IMR-90 (cell line): ENCODE measurements around the gene FRAS1. TPM values are rescaled to one million over a fixed set of nuclear protein-coding genes. Genes with fewer than 3 reads are reported as not detected.

Experiments
- ATAC-seq: fragments of 200-7000 bp; cut with Tn5 transposase; 2 replicates; pipeline ENCODE4 v1.9.1; 2020; ENCODE audit warnings: low read depth, mild to moderate bottlenecking, moderate library complexity
- Bru-seq: library from RNA; stranded (reverse); fragments of 400-500 nt; gene quantifications from one replicate; lab custom pipeline; 2021; lab: Mats Ljungman, UMichigan
- BruChase-seq, 2 experiments: library from RNA; stranded (reverse); fragments of 400-500 nt; gene quantifications; one replicate each; lab custom pipeline; 2021; lab: Mats Ljungman, UMichigan
- BruUV-seq: library from RNA; stranded (reverse); fragments of 400-500 nt; replicated peaks from 2 replicates; lab custom pipeline; 2021; lab: Mats Ljungman, UMichigan
- CTCF ChIA-PET: fragments of 300-600 bp; formaldehyde crosslinking; extraction: SDS; loops from one replicate; lab custom pipeline; 2021; ENCODE audit warnings: antibody characterized with exemption; lab: Yijun Ruan, JAX
- POLR2A ChIA-PET: fragments of 300-600 bp; sonication (Branson Sonifier 250); formaldehyde crosslinking; loops from one replicate; lab custom pipeline; 2022; ENCODE audit warnings: antibody characterized with exemption; ENCODE audit not compliant: unreplicated experiment; lab: Charles Lee
- DNase-seq: peaks from one replicate; pipeline ENCODE4 v3.0.0; 2013
- H2AFZ ChIP-seq: replicated peaks from 2 replicates; pipeline ENCODE3; 2013; ENCODE audit warnings: low read length, mild to moderate bottlenecking; ENCODE audit not compliant: poor library complexity
- H2AK5ac ChIP-seq: 2 replicates; pipeline ENCODE4 v1.6.1; 2013; ENCODE audit warnings: low read depth, low read length, inconsistent platforms
- H2AK9ac ChIP-seq: replicated peaks from 2 replicates; pipeline ENCODE3; 2013; ENCODE audit warnings: mild to moderate bottlenecking, low read depth, low read length, moderate library complexity; ENCODE audit not compliant: poor library complexity
- H2BK120ac ChIP-seq: 2 replicates; pipeline ENCODE4 v1.6.1; 2013; ENCODE audit warnings: low read depth, low read length, inconsistent platforms
- H2BK15ac ChIP-seq: 3 replicates; pipeline ENCODE4 v1.6.1; 2013; ENCODE audit warnings: low read depth, low read length, inconsistent platforms
- H2BK20ac ChIP-seq: 2 replicates; pipeline ENCODE4 v1.6.1; 2013; ENCODE audit warnings: low read depth, mild to moderate bottlenecking, inconsistent platforms, low read length, moderate library complexity
- H2BK5ac ChIP-seq: 2 replicates; pipeline ENCODE4 v1.6.1; 2013; ENCODE audit warnings: mild to moderate bottlenecking, low read depth, low read length, inconsistent platforms; ENCODE audit not compliant: poor library complexity, severe bottlenecking
- H3K14ac ChIP-seq: replicated peaks from 2 replicates; pipeline ENCODE4 v1.6.1; 2013; ENCODE audit warnings: low read depth, low read length, inconsistent platforms
- H3K18ac ChIP-seq: 2 replicates; pipeline ENCODE4 v1.6.1; 2013; ENCODE audit warnings: low read depth, low read length, control low read depth
- H3K23ac ChIP-seq: 2 replicates; pipeline ENCODE4 v1.6.1; 2013; ENCODE audit warnings: low read depth, low read length, inconsistent platforms
- H3K27ac ChIP-seq: 2 replicates; pipeline ENCODE4 v1.5.1; 2013; ENCODE audit warnings: mild to moderate bottlenecking, control low read depth, low read length; ENCODE audit not compliant: insufficient read depth
- H3K27me3 ChIP-seq: 2 replicates; pipeline ENCODE4 v1.6.1; 2013; ENCODE audit warnings: low read length; ENCODE audit not compliant: control insufficient read depth, insufficient read depth
- H3K36me3 ChIP-seq: 2 replicates; pipeline ENCODE4 v1.6.1; 2013; ENCODE audit warnings: low read length, mixed read lengths; ENCODE audit not compliant: control insufficient read depth, insufficient read depth
- H3K4ac ChIP-seq: 2 replicates; pipeline ENCODE4 v1.6.1; 2013; ENCODE audit warnings: low read depth, low read length, inconsistent platforms
- H3K4me1 ChIP-seq: 2 replicates; pipeline ENCODE4 v1.6.1; 2013; ENCODE audit warnings: low read length, mixed read lengths; ENCODE audit not compliant: control insufficient read depth, insufficient read depth
- H3K4me2 ChIP-seq: 2 replicates; pipeline ENCODE4 v1.6.1; 2013; ENCODE audit warnings: low read depth, mild to moderate bottlenecking, control low read depth, low read length, moderate library complexity
- H3K4me3 ChIP-seq: 2 replicates; pipeline ENCODE4 v1.5.1; 2013; ENCODE audit warnings: low read depth, mild to moderate bottlenecking, control low read depth, low read length, moderate library complexity; ENCODE audit not compliant: insufficient read depth
- H3K56ac ChIP-seq: 2 replicates; pipeline ENCODE4 v1.6.1; 2013; ENCODE audit warnings: low read length, inconsistent platforms; ENCODE audit not compliant: insufficient read depth; ENCODE audit errors: extremely low read depth
- H3K79me1 ChIP-seq, 2 experiments: 2 replicates each; pipeline ENCODE4 v1.6.1; 2013; ENCODE audit warnings: low read length in 2 of 2, inconsistent platforms in 1 of 2, low read depth in 1 of 2
- H3K9ac ChIP-seq: 2 replicates; pipeline ENCODE4 v1.6.1; 2013; ENCODE audit warnings: low read depth, low read length, control low read depth
- H3K9me1 ChIP-seq: 2 replicates; pipeline ENCODE4 v1.6.1; 2013; ENCODE audit warnings: low read length, inconsistent platforms; ENCODE audit not compliant: insufficient read depth
- H3K9me3 ChIP-seq: 2 replicates; pipeline ENCODE4 v1.6.1; 2013; ENCODE audit warnings: low read length; ENCODE audit not compliant: control insufficient read depth, insufficient read depth
- H4K20me1 ChIP-seq: 2 replicates; pipeline ENCODE4 v1.6.1; 2013; ENCODE audit warnings: low read length, inconsistent platforms; ENCODE audit not compliant: insufficient read depth
- H4K5ac ChIP-seq: 2 replicates; pipeline ENCODE4 v1.6.1; 2013; ENCODE audit warnings: mild to moderate bottlenecking, low read depth, low read length, control low read depth
- H4K8ac ChIP-seq, 2 experiments: 2 replicates each; pipeline ENCODE4 v1.6.1; 2013; ENCODE audit warnings: low read depth in 2 of 2, low read length in 2 of 2, control low read depth in 1 of 2, inconsistent platforms in 1 of 2
- H4K91ac ChIP-seq: 2 replicates; pipeline ENCODE4 v1.6.1; 2013; ENCODE audit warnings: low read depth, low read length, inconsistent platforms; ENCODE audit not compliant: insufficient read depth
- BHLHE40 ChIP-seq: fragments of 150-350 bp; IDR thresholded peaks from 2 replicates; pipeline ENCODE4 v1.6.1; 2016; ENCODE audit warnings: mild to moderate bottlenecking, low read depth, low read length
- CEBPB ChIP-seq: IDR thresholded peaks from 2 replicates; pipeline ENCODE4 v1.6.1; 2012; ENCODE audit warnings: low read depth, low read length, improper control_type of control experiment
- CHD1 ChIP-seq: IDR thresholded peaks from 2 replicates; pipeline ENCODE4 v1.6.1; 2012; ENCODE audit warnings: low read depth, low read length, improper control_type of control experiment
- CTCF ChIP-seq: conservative IDR thresholded peaks from 2 replicates; pipeline ENCODE4 v1.5.1; 2012; ENCODE audit warnings: mild to moderate bottlenecking, low read depth, low read length, improper control_type of control experiment
- ELK1 ChIP-seq: fragments of 150-350 bp; IDR thresholded peaks from 2 replicates; pipeline ENCODE4 v1.6.1; 2016; ENCODE audit warnings: low read depth, mild to moderate bottlenecking, low read length, moderate library complexity, borderline replicate concordance
- MAFK ChIP-seq: IDR thresholded peaks from 2 replicates; pipeline ENCODE4 v1.6.1; 2012; ENCODE audit warnings: low read depth, low read length, improper control_type of control experiment
- MAZ ChIP-seq: IDR thresholded peaks from 2 replicates; pipeline ENCODE4 v1.6.1; 2012; ENCODE audit warnings: low read depth, mild to moderate bottlenecking, low read length, improper control_type of control experiment, moderate library complexity, borderline replicate concordance
- MXI1 ChIP-seq: IDR thresholded peaks from 2 replicates; pipeline ENCODE4 v1.6.1; 2012; ENCODE audit warnings: low read depth, mild to moderate bottlenecking, low read length, moderate library complexity, borderline replicate concordance
- NFE2L2 ChIP-seq: fragments of 150-350 bp; IDR thresholded peaks from 2 replicates; pipeline ENCODE4 v1.6.1; 2016; ENCODE audit warnings: low read depth, mild to moderate bottlenecking, low read length
- POLR2A ChIP-seq: IDR thresholded peaks from 2 replicates; pipeline ENCODE4 v1.6.1; 2012; ENCODE audit warnings: mild to moderate bottlenecking, low read depth, low read length
- RAD21 ChIP-seq: IDR thresholded peaks from 2 replicates; pipeline ENCODE4 v1.6.1; 2012; ENCODE audit warnings: low read length, improper control_type of control experiment
- RCOR1 ChIP-seq: IDR thresholded peaks from 2 replicates; pipeline ENCODE4 v1.6.1; 2012; ENCODE audit warnings: mild to moderate bottlenecking, low read length, improper control_type of control experiment; ENCODE audit not compliant: insufficient replicate concordance
- RFX5 ChIP-seq: IDR thresholded peaks from 2 replicates; pipeline ENCODE4 v1.8.0; 2012; ENCODE audit warnings: low read depth, mild to moderate bottlenecking, low read length, moderate library complexity
- SMC3 ChIP-seq: fragments of 150-350 bp; IDR thresholded peaks from 2 replicates; pipeline ENCODE4 v1.6.1; 2016; ENCODE audit warnings: low read depth, mild to moderate bottlenecking, antibody characterized with exemption, low read length, moderate library complexity
- USF2 ChIP-seq: fragments of 150-350 bp; IDR thresholded peaks from 2 replicates; pipeline ENCODE4 v1.6.1; 2017; ENCODE audit warnings: mild to moderate bottlenecking, antibody characterized with exemption, low read length, low read depth
- WGBS, 2 experiments: methylation state at CpG; one replicate each; pipeline versions ENCODE4 v1.1.5 to v1.1.7; 2013; ENCODE audit warnings: missing lambda C conversion rate in 2 of 2; ENCODE audit not compliant: insufficient read length in 1 of 2; ENCODE audit errors: extremely low coverage in 2 of 2; 5-methylcytosine and 5-hydroxymethylcytosine counted together
- dilution Hi-C: fragments of 300-500 bp; cut with HindIII; formaldehyde crosslinking; loops from one replicate; pipeline ENCODE4 v1.14.3; 2018; ENCODE audit warnings: low sequenced_read_pairs; ENCODE audit not compliant: unreplicated experiment
- in situ Hi-C: fragments of 300-500 bp; cut with MboI; formaldehyde crosslinking; loops from 3 replicates; pipeline ENCODE4 v1.14.3; 2019; ENCODE audit warnings: low sequenced_read_pairs, inconsistent platforms, mixed read lengths
- intact Hi-C: fragments of 100-400 bp; cut with micrococcal nuclease; formaldehyde crosslinking; loops from 2 replicates; pipeline ENCODE4 v1.10.0; 2022
- long read RNA-seq: library from polyadenylated mRNA; unstranded; transcript quantifications from one replicate; pipeline ENCODE4 v2.0.0, GENCODE V29; 2021; ENCODE audit not compliant: unreplicated experiment
- polyA plus RNA-seq, 3 experiments: library from polyadenylated mRNA; depleted of rRNA; stranded (reverse); fragments of >200 nt; gene quantifications; 2 replicates each; pipeline ENCODE4 v1.2.3, GENCODE V29; 2012; ENCODE audit warnings: low replicate concordance in 1 of 3
- total RNA-seq: library from RNA; depleted of rRNA; stranded (reverse); fragments of >200 nt; gene quantifications from 2 replicates; pipeline ENCODE4 v1.2.3, GENCODE V29; 2012; rRNA removed

The FRAS1 gene
- under 0.01 TPM in 2 replicates for total RNA-seq
- 0.01 and 0.03 TPM in 2 replicates for polyA plus RNA-seq (2012; rRNA removed)
- 0.03 TPM in 1 of 2 replicates, not detected in the other for polyA plus RNA-seq (2012; cell fraction: cytosol; rRNA removed)
- polyA plus RNA-seq (2012; cell fraction: nucleus; rRNA removed; ENCODE audit: low replicate concordance) = 0.02 and 0.03 TPM in 2 replicates
- percentile 10 among the genes with signal in this experiment for Bru-seq, nascent RNA
- BruChase-seq, experiment 1, labeled RNA remaining after a 6-hour chase = percentile 7 among the genes with signal in this experiment
- percentile 12 among the genes with signal in this experiment for BruChase-seq, experiment 2, labeled RNA remaining after a 2-hour chase
- long read RNA-seq = 0 reads

GRCh38 chr4:78057135-78057599 lies at the start of gene FRAS1:
FRAS1 (plus strand) TSS chr4:78057323; CDS start chr4:78058010, 687 bp downstream.
- intact Hi-C loops = loop anchor here (5.0 kb wide), 2 partner anchors 455 to 805 kb away; no protein-coding TSS in a partner anchor
- ATAC-seq = peak; percentile 61
- TF ChIP-seq NFE2L2 = no peak
- TF ChIP-seq USF2 = no peak
- no peak for TF ChIP-seq RFX5
- TF ChIP-seq MAZ = no peak
- no peak for TF ChIP-seq RAD21
- no peak for TF ChIP-seq SMC3
- TF ChIP-seq MXI1 = no peak
- no peak for TF ChIP-seq BHLHE40
- TF ChIP-seq CEBPB = no peak
- no peak for TF ChIP-seq RCOR1
- TF ChIP-seq ELK1 = no peak
- no peak for TF ChIP-seq CTCF
- TF ChIP-seq MAFK = no peak
- TF ChIP-seq CHD1 = no peak
- TF ChIP-seq POLR2A = no peak

More at GRCh38 chr4:78057135-78057599, at the start of gene FRAS1:
- no peaks in the 10 kb centered on the region; the same call in 1 of the 2 replicates for H4K20me1 ChIP-seq
- no TSS peak for BruUV-seq
- peaks cover 46% of the 10 kb centered on the region for H3K27me3 ChIP-seq
- H3K9me1 ChIP-seq = no peaks in the 10 kb centered on the region
- peak within 1 kb of the TSS; percentile 97 for H3K4me2 ChIP-seq
- ChIA-PET CTCF (no interaction called here), POLR2A (no interaction called here)
- H3K14ac ChIP-seq = no peak within 1 kb of the TSS
- peak within 1 kb of the TSS; percentile 44 for H2AK9ac ChIP-seq
- no peak for DNase-seq
- WGBS, 2 experiments = 1% methylated on average over 15 of the region's 39 CpGs; no CpG with 5 or more reads in 1 of the 2 experiments
- H2BK20ac ChIP-seq = no peak within 1 kb of the TSS
- H3K4me3 ChIP-seq = peak within 1 kb of the TSS; percentile 57
- no peak within 1 kb of the TSS for H2BK5ac ChIP-seq
- H3K9ac ChIP-seq = no peak within 1 kb of the TSS
- no peaks in the 10 kb centered on the region for H3K9me3 ChIP-seq
- H3K23ac ChIP-seq = no peak within 1 kb of the TSS
- peak within 1 kb of the TSS; percentile 72 for H2AFZ ChIP-seq
- no peak within 1 kb of the TSS for H4K8ac ChIP-seq
- H4K91ac ChIP-seq = no peak within 1 kb of the TSS
- H3K27ac ChIP-seq = no peak within 1 kb of the TSS
- H3K4me1 ChIP-seq = peaks cover 2% of the 10 kb centered on the region; the same call in 1 of the 2 replicates
- H2BK120ac ChIP-seq = no peak within 1 kb of the TSS
- H3K79me1 ChIP-seq = no peaks in the 10 kb centered on the region
- H4K5ac ChIP-seq = no peak within 1 kb of the TSS
- H3K18ac ChIP-seq = no peak within 1 kb of the TSS
- no peaks in the 10 kb centered on the region for H3K36me3 ChIP-seq
- no peak within 1 kb of the TSS for H2BK15ac ChIP-seq
- H2AK5ac ChIP-seq = no peak within 1 kb of the TSS
- in situ Hi-C loops = no loop called here
- H3K56ac ChIP-seq = no peak within 1 kb of the TSS
- dilution Hi-C loops = no loop called here
- H3K4ac ChIP-seq = no peak within 1 kb of the TSS
